Measurements from ENCODE around the gene DSCAML1.

GRCh38 chr11:117822074-117823033 lies 25.3 kb upstream of the DSCAML1 start:
- TF ChIP-seq, protein P1, sequence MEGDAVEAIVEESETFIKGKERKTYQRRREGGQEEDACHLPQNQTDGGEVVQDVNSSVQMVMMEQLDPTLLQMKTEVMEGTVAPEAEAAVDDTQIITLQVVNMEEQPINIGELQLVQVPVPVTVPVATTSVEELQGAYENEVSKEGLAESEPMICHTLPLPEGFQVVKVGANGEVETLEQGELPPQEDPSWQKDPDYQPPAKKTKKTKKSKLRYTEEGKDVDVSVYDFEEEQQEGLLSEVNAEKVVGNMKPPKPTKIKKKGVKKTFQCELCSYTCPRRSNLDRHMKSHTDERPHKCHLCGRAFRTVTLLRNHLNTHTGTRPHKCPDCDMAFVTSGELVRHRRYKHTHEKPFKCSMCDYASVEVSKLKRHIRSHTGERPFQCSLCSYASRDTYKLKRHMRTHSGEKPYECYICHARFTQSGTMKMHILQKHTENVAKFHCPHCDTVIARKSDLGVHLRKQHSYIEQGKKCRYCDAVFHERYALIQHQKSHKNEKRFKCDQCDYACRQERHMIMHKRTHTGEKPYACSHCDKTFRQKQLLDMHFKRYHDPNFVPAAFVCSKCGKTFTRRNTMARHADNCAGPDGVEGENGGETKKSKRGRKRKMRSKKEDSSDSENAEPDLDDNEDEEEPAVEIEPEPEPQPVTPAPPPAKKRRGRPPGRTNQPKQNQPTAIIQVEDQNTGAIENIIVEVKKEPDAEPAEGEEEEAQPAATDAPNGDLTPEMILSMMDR (IDR thresholded peaks at IDR 0.05; ENCODE audit: low read depth, low read length), result peak; percentile 78
- no peak for TF ChIP-seq EZH2phosphoT487 (IDR thresholded peaks at IDR 0.05; ENCODE audit: low read depth)
